ENCODE measurements around the gene TGFBI.

DNA sequence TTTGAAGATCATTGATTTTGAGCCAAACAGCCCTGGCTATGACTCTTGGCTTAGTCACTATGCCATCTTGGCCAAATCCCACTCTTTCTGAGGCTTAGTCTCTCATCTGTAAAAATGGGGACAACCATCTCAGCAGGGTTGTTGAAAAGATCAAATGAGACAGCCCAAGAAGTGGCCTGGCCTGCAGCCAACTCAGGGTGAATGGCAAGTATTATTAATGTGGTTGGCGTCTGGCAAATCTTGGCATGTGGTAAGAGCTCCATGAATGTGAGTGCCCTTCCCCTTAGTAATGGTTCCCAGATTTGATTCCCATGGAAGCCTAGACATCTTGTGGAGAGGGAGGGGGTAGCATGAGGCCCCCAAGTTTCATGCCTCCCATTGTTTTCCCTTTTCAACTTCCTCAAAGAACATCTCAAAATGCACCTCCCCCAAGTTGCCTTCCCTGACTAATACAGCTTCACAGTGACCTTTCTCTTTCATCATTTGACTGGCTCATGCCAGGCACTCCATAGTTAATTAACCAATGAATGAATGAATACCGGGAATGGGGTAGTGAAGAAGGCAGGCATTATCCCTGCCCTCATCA lies 11.8 kb upstream of the TGFBI start:
- TF ChIP-seq, protein P1, sequence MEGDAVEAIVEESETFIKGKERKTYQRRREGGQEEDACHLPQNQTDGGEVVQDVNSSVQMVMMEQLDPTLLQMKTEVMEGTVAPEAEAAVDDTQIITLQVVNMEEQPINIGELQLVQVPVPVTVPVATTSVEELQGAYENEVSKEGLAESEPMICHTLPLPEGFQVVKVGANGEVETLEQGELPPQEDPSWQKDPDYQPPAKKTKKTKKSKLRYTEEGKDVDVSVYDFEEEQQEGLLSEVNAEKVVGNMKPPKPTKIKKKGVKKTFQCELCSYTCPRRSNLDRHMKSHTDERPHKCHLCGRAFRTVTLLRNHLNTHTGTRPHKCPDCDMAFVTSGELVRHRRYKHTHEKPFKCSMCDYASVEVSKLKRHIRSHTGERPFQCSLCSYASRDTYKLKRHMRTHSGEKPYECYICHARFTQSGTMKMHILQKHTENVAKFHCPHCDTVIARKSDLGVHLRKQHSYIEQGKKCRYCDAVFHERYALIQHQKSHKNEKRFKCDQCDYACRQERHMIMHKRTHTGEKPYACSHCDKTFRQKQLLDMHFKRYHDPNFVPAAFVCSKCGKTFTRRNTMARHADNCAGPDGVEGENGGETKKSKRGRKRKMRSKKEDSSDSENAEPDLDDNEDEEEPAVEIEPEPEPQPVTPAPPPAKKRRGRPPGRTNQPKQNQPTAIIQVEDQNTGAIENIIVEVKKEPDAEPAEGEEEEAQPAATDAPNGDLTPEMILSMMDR (IDR thresholded peaks at IDR 0.05; ENCODE audit: low read depth, low read length): no peak
- TF ChIP-seq POLR2A (IDR thresholded peaks at IDR 0.05; ENCODE audit: extremely low read depth, insufficient read length): no peak
- TF ChIP-seq, protein P2, sequence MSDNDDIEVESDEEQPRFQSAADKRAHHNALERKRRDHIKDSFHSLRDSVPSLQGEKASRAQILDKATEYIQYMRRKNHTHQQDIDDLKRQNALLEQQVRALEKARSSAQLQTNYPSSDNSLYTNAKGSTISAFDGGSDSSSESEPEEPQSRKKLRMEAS (IDR thresholded peaks at IDR 0.05; ENCODE audit: low read depth, low read length): no peak
- TF ChIP-seq MYC (IDR thresholded peaks at IDR 0.05; ENCODE audit: low read depth, low read length): no peak

Measured in NB4 (cell line).